Choroid plexus epithelial cell (primary cell): ENCODE data around the gene SHMT2.

Experiments used
- DNase-seq: peaks from one replicate; pipeline ENCODE4 v3.0.0-alpha.2; 2010; ENCODE audit warnings: low read depth
- H3K4me3 ChIP-seq: 2 replicates; pipeline ENCODE4 v1.5.1; 2011; ENCODE audit warnings: low read depth, mild to moderate bottlenecking, control low read depth, low read length, moderate library complexity
- CTCF ChIP-seq: conservative IDR thresholded peaks from 2 replicates; pipeline ENCODE4 v1.5.1; 2011; ENCODE audit warnings: low read depth, mild to moderate bottlenecking, control low read depth, inconsistent platforms, low read length, moderate library complexity

Gene SHMT2

GRCh38 chr12:57244312-57244696 lies 14.8 kb downstream of the SHMT2 start:
- DNase-seq = no peak
- no peak overlapping the region for H3K4me3 ChIP-seq
- TF ChIP-seq CTCF = no peak

- no peak for TF ChIP-seq CTCF
- DNase-seq = no peak
- H3K4me3 ChIP-seq = no peak overlapping the region
Observed at GRCh38 chr12:57247041-57247440, 17.5 kb downstream of the SHMT2 start.

DNA sequence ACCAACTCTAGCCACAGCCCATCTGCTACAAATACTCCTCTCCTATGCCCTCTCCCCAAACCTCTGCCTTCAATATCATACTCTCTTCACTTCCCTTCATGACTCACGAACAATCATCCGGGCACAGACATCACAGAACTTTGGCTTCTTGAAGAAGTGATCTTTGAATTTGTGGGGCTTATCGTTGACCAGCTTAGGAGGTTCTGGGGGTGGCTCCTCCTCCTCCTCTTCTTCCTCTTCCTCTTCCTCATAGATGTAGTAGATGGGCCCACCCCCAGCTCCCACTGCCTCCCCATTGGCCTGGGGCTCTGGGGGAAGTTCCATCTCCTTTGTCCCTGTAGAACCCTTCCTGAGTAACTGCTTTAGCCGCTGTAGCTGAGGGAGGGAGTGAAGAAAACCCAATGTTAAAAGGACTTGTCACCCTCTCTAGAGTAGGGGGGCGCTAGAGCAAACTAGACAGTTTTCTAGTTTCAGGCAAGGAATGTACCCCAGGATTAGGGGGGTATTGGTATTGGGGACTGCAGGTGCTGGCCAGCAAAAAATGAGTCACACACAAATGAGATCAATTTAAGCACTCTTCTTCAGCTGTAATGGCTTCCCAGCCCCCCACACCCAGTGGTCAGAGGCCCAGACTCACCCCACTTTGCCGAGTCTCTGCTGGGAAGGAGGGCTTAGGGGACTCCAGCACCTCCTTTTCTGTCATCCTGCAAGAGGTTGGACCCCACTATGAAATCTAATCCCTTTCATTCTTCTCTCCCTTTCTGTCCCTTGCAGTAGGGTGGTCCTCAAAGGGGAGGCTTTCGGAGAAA lies 19.6 kb downstream of the SHMT2 start:
- DNase-seq = no peak
- TF ChIP-seq CTCF = no peak
- no peak overlapping the region for H3K4me3 ChIP-seq

DNA sequence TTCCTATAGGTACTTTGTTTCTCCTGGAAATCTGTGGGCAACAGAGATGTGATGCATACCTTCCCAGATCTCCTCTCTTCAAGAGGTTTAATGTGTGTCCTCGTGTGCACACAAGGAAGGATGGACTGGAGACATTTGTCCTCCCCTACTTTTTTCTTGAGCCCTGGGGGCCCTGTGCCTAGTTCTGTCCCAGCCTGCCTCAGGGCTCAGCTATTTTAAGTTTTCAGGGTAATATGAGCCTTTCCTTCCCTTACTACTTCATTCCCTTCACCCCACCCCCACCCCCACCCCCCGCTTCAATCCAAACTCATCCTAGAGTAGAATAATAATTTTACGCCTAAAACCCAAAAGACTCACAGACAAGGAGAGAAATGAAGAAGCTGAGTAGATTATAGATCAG lies 21.0 kb downstream of the SHMT2 start:
- DNase-seq = no peak
- TF ChIP-seq CTCF = no peak

GRCh38 chr12:57250956-57251355 lies 21.4 kb downstream of the SHMT2 start, which contains the start of gene STAC3:
Gene STAC3, minus strand, starts transcription at chr12:57251187. Its CDS starts 1,551 bp downstream, at chr12:57249636.
- no peak for TF ChIP-seq CTCF
- H3K4me3 ChIP-seq = no peak within 1 kb of the TSS
- no peak for DNase-seq

More for the DNA sequence above, 21.0 kb downstream of the SHMT2 start:
- no peak overlapping the region for H3K4me3 ChIP-seq

- DNase-seq = no peak
- no peak for TF ChIP-seq CTCF
- no peak overlapping the region for H3K4me3 ChIP-seq
Observed at GRCh38 chr12:57254506-57255280, 25.2 kb downstream of the SHMT2 start.

GRCh38 chr12:57255916-57256315 lies 26.4 kb downstream of the SHMT2 start:
- no peak overlapping the region for H3K4me3 ChIP-seq
- no peak for TF ChIP-seq CTCF
- DNase-seq = no peak
